ENCODE data around the gene NCKAP5. TPM values are rescaled to one million over a fixed set of nuclear protein-coding genes. Genes with fewer than 3 reads are reported as not detected.

Gene NCKAP5
- total and polyA plus RNA-seq, 9 of the 15 experiments (the other 6 are each of a cell fraction or from before 2014, with no cell fraction given) = not detected

- POLR2A ChIA-PET = no interaction called here
- no peak for FAIRE-seq
- Histone ChIP-seq H3K79me2 (ENCODE audit: control insufficient read depth, insufficient read depth, low read length) (no peaks in the 10 kb centered on the region), H3K9me1 (ENCODE audit: control insufficient read depth, insufficient read depth, low read length) (no peaks in the 10 kb centered on the region), H3K4me1 (replicated peaks in 1 of 2; ENCODE audit: control insufficient read depth in 2 of 2, insufficient read depth in 2 of 2, low read length in 2 of 2) (no peaks in the 10 kb centered on the region), H3K36me3 (ENCODE audit: control insufficient read depth, insufficient read depth, low read length) (no peaks in the 10 kb centered on the region), H3K9ac (ENCODE audit: insufficient read depth in 1 of 2, low read depth in 2 of 2, low read length in 2 of 2) (no peak overlapping the region), H4K20me1 (replicated peaks; ENCODE audit: control insufficient read depth, insufficient read depth, low read length) (no peaks in the 10 kb centered on the region), H3K4me3 (no peak overlapping the region), H3K27me3 (ENCODE audit: control insufficient read depth in 2 of 2, insufficient read depth in 2 of 2, low read length in 2 of 2) (0 out of 5 replicates have a peak, but pooled peaks cover 0 to 3% of the 10 kb centered on the region in 2 experiments), H3K4me2 (ENCODE audit: insufficient read depth, low read length) (no peak overlapping the region), H2AFZ (ENCODE audit: low read depth, low read length) (no peak overlapping the region), H3K27ac (ENCODE audit: extremely low read depth, low read depth, low read length) (no peak overlapping the region), H3K9me3 (replicated peaks; ENCODE audit: control insufficient read depth, insufficient read depth, low read depth, low read length) (no peaks in the 10 kb centered on the region)
- in situ Hi-C loops (cut with MboI) = no loop called here
- CTCF ChIA-PET (ENCODE audit: low intra/inter-chr PET ratio) = no interaction called here
- intact Hi-C loops (cut with micrococcal nuclease) = no loop called here
- WGBS (ENCODE audit: insufficient coverage, low coverage, missing lambda C conversion rate) = 0% methylated on average over 8 of the region's 8 CpGs
- BruUV-seq (replicated peaks) = no TSS peak
- no peak for DNase-seq (ENCODE audit: extremely low read depth in 1 of 4, low spot score in 3 of 4)
- ATAC-seq = no peak
- TF ChIP-seq ZFP1 (CRISPR knock-in tag; IDR thresholded peaks at IDR 0.05) (no peak), ZNF41 (CRISPR knock-in tag; conservative IDR thresholded peaks at IDR 0.05) (no peak), CLOCK (CRISPR knock-in tag; IDR thresholded peaks at IDR 0.05; ENCODE audit: borderline replicate concordance) (no peak), POLR2AphosphoS5 (IDR thresholded peaks at IDR 0.05; ENCODE audit: control insufficient read depth, insufficient read depth, low read depth, low read length) (no peak), HMGN3 (IDR thresholded peaks at IDR 0.05; ENCODE audit: borderline replicate concordance, extremely low read depth, insufficient read length, low read depth, low read length) (no peak), SRSF3 (IDR thresholded peaks at IDR 0.05; ENCODE audit: insufficient read depth, low read length) (no peak), ZNF197 (CRISPR knock-in tag; IDR thresholded peaks at IDR 0.05; ENCODE audit: low read depth) (no peak), KLF16 (IDR thresholded peaks at IDR 0.05) (no peak), NBN (IDR thresholded peaks at IDR 0.05; ENCODE audit: low read depth) (no peak), ZNF23 (CRISPR knock-in tag; IDR thresholded peaks at IDR 0.05) (no peak), THRB (CRISPR knock-in tag; conservative IDR thresholded peaks at IDR 0.05) (no peak), ELK3 (CRISPR knock-in tag; IDR thresholded peaks at IDR 0.05) (no peak), ZBTB43 (CRISPR knock-in tag; IDR thresholded peaks at IDR 0.05) (no peak), CTCFL (IDR thresholded peaks at IDR 0.05; ENCODE audit: borderline replicate concordance, insufficient read depth, low read depth, low read length, poor library complexity, severe bottlenecking) (no peak)
Observed at GRCh38 chr2:132652474-132652873, 915.8 kb downstream of the NCKAP5 start.

All from K562 (cell line).